ENCODE data around the gene HOXA5.

The HOXA5 gene

DNA sequence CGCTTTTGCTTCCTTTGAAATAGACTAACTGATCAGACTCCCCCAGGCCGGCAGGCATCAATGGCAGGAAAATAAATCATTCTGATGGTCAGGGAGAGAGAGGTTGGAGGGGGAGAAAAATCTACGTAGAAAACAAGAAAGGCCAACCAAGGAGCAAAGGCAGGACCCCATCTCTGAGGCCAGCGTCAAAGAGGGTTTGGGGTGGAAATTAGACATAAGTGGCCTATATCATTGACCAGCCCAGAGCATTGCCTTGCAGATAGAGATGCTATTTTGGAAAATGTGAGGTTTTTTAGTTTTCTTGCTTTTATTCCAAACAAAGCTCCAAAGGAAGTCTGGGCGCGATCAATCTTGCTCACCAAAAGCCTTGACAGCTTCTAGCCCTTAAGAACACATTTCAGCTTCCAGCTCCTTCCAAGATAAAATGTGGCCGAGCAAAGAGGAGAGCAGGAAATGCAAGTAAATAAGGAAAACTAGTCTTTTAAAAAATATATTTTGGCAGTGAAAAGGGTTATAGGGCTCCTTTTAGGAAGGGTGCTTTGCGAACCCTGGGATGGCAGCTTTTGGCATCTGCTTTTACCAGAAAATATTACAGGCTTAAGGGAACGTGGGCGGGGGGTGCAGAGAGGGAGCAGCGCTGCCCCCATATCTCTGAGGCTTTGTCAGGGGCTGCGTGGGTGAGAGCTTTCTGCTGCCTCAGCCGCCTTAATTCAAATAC is 39.0 kb downstream of the HOXA5 start:
- no peak for DNase-seq

GRCh38 chr7:27103489-27104226 is 39.8 kb downstream of the HOXA5 start:
- DNase-seq = no peak

- no peak for DNase-seq
Observed at GRCh38 chr7:27102581-27103442, 40.7 kb downstream of the HOXA5 start, which contains the start of gene HOXA2. HOXA2 (minus strand) TSS chr7:27102683; CDS start chr7:27102500, 183 bp downstream.

DNA sequence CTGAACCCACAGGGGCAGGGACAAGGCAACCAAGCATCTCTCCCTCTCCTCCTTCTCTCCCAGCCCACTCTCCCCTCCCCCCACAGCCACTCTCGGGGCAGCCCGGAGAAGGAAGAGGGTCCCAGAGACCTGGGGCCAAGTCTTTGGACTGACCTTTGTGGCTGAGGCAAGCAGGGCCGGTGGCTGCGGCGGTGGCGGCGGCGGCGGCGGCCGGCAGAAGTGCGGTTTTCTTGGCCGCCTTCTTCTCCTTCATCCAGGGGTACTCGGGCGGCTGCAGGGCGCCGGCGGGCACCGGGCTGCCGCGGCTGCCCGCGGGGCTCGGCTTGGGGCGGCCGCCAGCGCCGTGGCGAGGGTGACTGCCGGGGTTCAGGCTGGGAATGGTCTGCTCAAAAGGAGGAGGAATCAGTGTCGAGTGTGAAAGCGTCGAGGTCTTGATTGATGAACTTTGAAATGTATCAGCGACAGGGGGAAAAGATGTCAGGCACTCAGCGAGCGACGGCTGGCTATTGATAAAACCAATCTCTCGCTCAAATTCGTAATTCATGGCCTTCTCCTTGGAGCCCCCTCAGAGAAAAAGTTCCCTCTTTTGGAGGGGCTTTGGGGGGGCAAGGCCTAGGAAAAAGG is 41.4 kb downstream of the HOXA5 start:
- DNase-seq = no peak

DNA sequence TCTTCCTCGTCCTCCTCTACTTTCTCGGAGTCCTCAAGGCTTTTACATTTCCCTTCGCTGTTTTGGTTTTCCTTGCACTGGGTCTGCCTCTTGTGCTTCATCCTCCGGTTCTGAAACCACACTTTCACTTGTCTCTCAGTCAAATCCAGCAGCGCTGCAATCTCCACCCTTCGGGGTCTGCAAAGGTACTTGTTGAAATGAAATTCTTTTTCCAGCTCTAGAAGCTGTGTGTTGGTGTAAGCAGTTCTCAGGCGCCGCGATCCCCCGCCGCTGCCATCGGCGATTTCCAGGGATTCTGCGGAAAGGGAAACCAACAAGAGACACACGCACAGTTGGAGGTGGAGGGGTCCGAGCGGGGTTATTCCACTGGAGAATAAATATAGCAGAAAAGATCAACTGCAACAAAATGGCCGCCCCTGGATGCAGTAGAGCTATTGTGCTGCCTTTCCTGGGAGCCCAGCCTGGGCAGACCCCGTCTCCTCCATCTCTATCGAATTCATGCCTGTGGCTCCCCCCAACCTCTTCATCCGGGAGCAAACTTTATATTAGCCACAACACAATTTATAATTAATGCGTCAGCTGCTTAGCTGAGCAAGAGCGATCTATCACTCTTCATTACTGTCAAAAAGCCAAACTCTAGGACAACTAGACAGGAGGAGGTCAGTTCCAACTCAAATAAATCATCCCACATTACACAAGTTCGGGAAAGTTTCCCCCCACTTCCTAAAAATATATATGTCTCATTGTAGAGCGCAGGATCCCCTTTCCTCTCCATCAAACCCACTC is 42.1 kb downstream of the HOXA5 start:
- no peak for DNase-seq

DNA sequence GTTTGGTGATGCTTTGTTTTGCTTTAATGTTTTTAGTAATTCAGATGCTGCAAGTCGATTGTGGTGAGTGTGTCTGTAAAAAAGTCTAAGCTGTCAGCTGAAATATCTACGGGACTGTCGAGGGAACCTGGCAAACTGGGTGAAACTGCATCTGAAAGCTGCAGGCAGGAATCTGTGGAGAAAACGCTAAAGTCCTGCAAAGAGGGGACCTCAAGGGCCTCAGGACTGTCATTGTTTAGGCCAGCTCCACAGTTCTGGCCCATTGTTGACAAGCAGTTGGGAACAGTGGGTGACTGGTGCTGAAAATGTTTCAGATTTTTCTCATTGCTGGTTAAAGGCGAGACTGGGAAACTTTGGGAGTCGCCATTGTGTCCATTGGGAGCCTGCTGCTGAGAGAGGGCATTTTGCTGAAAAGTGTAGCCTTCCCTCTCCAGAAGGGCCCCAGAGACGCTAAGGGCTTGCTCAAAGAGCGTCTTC is 42.7 kb downstream of the HOXA5 start:
- DNase-seq = no peak

DNA sequence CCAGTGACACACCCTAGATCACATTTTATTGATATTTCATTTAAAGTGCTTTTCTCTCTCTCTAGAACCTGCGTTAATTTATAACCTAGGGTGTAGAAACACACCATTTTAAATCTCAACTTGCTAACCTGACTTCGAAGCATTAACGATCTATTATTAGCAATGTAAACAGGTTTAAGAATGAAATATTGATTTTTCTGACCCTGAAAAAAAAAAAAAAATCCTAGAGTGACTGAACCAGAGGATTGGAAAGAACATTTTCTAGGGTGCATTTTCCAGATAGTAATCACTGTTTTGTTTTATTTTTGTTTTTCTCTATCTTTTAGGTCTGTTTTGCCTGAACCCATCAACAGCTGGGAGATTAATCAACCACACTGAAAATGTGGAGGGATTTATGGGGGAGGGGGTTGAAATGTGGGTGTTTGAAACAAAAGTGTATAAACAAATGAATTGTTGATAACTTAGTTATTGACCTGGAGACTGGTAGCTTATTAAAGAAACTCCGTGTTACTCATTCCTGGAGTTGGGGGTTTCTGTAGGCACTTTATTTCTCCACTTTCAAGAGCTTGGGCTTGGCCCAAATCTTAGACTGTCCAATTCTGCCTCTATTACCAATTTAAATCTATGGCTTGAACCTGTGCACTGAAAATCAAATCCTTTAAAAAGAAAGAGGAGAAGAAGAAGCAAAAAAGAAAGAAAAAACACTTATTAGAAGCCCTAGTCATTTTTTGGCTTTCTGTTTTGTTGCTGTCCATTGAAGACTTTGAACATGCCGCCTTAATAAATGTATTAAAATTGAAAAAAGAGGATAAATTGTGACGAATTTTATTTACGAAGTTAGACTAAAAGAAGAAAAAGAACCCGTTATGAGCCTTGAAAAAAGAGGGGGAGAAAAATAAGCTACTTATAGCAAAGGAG is 43.8 kb downstream of the HOXA5 start:
- no peak for DNase-seq

GRCh38 chr7:27098578-27099451 is 44.7 kb downstream of the HOXA5 start:
- no peak for DNase-seq

- DNase-seq = no peak
Observed at GRCh38 chr7:27097686-27098577, 45.5 kb downstream of the HOXA5 start.

- peak; percentile 77 to 88 for DNase-seq
Observed at GRCh38 chr7:27096768-27097514, 46.5 kb downstream of the HOXA5 start.

DNA sequence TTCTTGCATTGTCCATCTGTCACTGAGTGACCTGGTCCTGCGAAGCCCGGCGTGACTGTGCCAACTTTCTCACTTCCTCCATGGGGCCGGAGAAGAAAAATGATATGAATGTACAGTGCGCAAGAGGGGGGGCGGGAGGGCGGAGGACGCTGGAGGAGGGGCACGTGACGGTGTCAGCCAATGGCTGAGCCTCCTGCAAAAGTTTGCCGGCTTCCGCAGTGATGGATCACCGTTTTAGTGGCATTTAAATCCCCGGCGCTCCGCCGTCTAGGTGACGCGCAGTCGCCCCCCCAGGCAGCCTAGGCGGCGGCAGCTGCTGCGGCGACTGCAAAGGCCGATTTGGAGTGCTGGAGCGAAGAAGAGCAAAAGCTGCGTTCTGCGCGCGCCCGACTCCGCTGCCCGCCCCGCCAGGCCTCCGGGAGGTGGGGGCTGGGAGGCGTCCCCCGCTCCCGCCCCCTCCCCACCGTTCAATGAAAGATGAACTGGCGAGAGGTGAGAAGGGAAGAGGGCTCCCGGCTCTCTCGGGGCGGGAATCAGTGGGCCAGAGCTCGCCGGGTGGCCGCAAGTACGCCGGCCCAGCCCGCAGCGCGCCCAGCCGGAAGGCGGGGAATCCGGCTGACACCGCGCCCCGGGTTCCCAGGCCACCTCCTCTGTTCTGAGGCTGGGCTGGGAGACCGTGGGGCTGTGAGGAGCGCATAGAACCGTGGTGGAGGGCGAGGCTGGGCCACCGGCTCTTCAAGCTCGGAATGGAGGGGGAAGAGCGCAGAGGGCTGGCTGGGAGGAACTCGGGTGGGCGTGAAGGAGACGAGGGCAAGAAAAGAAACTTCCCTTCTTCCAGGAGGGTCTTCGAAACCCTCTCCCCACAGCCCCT is 47.3 kb downstream of the HOXA5 start, which contains the start of gene HOXA1:
HOXA1 (minus strand) TSS at position 104 of the 871 bp plus-strand sequence; CDS start at position 16, 88 bp downstream.
- DNase-seq = peak; percentile 77 to 79

DNA sequence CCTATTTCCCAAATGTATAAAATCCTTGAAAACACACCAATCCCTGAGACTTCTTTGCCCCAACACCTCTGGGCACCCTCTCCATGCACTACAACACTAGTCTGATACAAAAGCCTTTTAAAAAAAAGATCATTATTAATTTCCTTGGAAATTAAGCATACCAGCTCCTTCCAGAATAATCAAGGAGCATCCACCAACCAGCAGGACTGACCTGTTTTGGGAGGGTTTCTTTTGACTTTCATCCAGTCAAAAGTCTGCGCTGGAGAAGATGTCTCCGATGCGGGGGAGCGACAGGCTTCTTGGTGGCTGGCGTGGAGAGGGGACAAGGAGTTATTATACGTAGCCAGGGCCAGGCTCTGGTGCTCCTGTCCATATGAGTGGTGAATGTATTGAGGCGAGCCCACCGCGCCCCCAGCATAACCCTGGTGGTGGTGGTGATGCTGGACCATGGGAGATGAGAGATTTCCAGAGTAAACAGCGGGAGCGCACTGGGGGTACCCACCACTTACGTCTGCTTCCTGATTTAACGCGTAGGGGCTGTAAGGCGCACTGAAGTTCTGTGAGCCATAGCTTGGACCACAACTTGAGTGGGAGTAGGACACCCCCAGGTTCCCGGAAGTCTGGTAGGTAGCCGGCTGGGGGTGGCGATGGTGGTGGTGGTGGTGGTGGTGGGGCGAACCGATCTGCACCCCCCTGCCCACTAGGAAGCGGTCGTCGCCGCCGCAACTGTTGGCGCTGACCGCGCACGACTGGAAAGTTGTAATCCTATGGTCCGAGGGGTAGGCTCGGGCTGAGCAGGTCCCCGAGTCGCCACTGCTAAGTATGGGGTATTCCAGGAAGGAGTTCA is 48.2 kb downstream of the HOXA5 start:
- no peak for DNase-seq

- no peak for DNase-seq
Observed at GRCh38 chr7:27094304-27095049, 49.0 kb downstream of the HOXA5 start.

GRCh38 chr7:27093184-27093895 is 50.1 kb downstream of the HOXA5 start:
- DNase-seq = no peak

GRCh38 chr7:27092819-27093110 is 50.7 kb downstream of the HOXA5 start:
- DNase-seq = no peak

All from inflammatory macrophage treated with lipopolysaccharide for 1 hour (primary cell).